ENCODE results near the gene RASGRF1.
"Not testable (repeated sequence)": the region's sequence is repeated elsewhere in the genome, so short reads cannot be mapped to it uniquely, and the experiment has no call there.

Gene RASGRF1

DNA sequence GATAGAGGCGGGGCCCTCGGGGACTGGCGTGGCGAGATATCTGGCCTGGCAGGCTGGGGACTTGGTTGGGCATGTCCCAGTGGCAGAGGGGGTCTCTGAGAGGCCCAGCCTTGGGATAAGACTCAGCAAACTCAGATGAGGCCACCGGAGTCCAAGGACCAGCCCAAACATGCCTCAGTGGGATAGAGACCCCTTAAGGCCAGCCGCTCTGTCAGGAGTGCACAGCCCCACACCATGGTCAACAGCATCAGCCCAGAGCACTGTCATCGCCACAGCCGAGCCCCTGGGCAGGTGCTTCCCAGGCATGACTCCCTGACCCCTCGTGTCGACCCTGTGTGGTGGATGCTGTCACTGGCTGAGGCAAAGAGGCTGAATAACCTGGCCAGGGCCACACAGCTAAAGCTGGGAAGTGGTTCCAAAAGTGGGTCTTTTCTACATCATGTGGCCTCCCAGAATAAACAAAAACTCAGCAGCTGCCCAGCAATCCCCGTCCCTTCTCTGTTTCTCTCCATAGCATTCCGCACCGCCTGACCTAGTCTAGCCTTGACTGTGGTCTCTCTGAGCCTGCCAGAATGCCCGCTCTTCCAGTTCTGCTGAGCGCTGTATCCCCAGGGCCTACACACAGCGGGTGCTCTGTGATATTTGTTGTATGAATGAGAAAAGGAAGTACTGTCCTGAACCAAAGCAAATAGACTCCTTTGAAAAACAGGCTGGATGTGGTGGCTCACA lies 160.9 kb downstream of the RASGRF1 start:
- no peak for DNase-seq

GRCh38 chr15:78928616-78929093 lies 161.9 kb downstream of the RASGRF1 start:
- DNase-seq, result no peak

DNA sequence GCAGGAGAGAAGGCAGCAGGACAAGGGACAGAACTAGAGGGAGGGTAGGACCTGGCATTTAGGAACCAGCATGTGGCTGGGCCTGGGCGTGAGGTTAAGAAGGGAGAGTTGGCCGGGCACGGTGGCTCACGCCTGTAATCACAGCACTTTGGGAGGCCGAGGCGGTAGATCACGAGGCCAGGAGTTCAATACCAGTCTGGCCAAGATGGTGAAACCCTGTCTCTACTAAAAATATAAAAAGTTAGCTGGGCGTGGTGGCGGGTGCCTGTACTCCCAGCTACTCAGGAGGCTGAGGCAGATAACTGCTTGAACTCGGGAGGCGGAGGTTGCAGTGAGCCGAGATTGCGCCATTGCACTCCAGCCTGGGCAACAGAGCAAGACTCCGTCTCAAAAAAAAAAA lies 162.4 kb downstream of the RASGRF1 start:
- not testable (repeated sequence) for DNase-seq

DNA sequence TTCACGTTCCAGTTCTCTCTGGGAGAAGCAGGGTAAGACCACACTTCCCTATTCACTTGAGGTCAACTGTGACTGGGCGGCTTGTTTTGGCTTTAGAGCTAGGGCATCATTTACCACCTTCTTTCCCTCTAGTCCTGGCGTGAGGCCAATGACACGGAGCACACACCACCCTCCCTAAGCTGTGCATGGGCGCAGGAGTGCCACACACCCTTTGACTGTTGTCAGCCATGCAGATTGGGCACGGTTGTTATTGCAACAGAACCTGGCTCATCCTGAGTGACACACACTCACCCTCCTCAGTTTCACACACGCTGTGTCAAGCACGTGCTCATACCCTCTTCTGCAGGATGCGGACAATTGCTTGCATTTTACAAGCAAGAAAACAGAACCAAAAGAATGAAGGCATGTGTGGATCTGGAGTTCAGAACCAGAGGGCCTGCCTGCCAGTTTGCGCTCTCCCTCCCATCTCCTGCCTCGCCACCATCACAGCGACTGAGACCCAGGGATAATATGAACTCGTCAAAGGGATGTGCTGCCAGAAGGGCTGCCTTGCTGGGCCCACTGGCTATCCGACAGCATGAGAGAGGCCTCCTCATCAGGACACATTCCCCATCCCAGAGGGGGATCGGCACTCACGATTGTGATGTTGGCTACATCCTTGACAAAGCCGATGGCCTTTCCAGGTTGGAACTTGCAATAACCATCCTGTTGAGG lies 163.3 kb downstream of the RASGRF1 start:
- DNase-seq, result no peak

GRCh38 chr15:78925956-78926743 lies 164.4 kb downstream of the RASGRF1 start:
- no peak for DNase-seq

- DNase-seq, result no peak
Measured at GRCh38 chr15:78925076-78925624, 165.4 kb downstream of the RASGRF1 start.

GRCh38 chr15:78923480-78924360 lies 166.9 kb downstream of the RASGRF1 start:
- DNase-seq, result no peak

- no peak for DNase-seq
Measured at GRCh38 chr15:78923015-78923414, 167.6 kb downstream of the RASGRF1 start.

DNA sequence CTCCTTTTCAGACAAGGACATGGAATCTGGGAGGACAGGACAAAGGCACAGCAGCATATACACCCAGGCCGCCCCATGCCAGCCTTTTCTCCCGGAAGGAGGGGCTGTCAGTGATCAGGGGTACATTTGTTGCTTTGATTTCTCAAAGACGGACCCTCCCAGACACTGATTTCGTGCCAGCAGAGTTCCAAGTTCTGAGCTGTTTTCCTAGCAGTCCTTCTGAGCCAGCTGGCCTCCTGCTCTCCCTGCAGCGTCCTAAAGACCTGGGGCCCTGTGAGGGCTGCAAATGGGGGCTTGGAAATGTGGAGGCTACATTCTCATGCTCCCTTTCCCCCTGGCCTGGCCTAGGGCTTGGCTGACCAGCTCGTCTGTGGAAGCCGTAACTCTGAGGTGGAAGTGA lies 168.1 kb downstream of the RASGRF1 start:
- DNase-seq, result no peak

- DNase-seq, result no peak
Measured at GRCh38 chr15:78921940-78922339, 168.6 kb downstream of the RASGRF1 start.

DNA sequence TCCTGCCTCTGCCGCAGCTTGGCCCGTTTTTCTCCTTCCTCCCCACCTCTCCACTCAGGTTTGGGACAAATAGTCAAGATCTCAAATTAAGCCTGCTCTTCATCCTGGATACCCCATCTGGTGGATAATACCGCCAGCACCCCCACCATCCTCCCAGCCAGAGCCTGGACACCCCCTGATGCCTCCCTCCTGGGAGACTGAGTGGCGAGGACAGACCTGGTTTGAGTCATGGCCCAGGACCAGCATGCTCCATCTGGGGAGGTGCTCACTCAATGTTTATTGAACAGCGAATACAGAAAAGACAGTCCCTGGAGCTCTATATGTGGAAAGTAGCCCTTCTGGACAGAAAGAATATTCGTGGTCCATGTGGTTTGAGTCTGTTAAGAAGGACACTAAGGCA lies 169.1 kb downstream of the RASGRF1 start:
- DNase-seq, result no peak

DNA sequence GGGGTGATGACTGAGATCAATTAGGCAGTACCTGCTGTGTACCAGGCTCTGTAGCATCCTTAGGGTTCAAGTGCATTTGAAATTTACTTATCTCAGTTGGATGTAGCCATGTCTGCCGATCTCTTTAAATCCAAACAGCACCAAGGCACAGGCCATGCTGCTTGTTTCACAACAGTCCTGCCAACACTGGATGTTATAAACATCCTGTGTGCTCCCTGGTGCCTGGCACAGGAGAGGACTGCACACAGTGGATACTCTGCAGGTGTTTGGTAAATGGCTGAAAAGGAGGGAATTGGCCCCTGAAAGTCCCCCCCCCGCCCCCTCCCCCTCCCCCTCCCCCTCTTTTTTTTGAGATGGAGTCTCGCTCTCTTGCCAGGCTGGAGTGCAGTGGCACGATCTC lies 172.7 kb downstream of the RASGRF1 start:
- DNase-seq, result no peak

- DNase-seq, result no peak
Measured at GRCh38 chr15:78916088-78916487, 174.5 kb downstream of the RASGRF1 start.

DNA sequence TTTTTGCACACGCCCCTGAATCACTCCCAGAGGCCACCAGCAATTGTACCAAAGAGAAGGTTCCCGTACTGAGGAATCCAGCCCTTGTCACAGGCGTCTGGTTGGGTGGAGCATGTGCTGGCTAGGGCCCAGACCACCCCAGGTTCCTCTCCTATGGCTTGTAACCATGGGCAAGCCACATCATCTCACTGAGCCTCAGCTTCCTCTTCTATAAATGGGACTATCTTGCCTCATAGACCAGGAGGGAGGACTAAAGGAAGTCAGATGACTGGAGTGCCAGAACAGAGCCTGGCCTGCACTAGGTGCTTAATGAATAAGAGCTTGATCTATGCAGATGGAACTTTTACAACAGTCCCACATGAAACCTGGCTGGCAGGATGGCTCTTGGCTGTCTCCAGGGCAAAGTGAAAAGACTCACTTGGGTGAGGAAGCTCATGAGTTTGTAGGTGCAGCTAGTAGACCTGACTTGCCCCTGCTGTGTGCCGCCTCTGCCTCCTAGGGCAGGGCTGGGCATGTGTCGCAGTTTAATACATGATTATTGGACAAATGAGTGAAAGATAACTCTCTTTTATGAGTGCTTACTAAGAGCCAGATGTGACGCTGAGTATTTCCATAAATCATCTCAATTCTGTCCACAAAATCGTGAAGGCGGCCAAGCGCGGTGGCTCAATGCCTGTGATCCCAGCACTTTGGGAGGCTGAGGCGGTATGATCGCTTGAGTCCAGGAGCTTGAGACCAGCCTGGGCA lies 175.1 kb downstream of the RASGRF1 start:
- no peak for DNase-seq

DNA sequence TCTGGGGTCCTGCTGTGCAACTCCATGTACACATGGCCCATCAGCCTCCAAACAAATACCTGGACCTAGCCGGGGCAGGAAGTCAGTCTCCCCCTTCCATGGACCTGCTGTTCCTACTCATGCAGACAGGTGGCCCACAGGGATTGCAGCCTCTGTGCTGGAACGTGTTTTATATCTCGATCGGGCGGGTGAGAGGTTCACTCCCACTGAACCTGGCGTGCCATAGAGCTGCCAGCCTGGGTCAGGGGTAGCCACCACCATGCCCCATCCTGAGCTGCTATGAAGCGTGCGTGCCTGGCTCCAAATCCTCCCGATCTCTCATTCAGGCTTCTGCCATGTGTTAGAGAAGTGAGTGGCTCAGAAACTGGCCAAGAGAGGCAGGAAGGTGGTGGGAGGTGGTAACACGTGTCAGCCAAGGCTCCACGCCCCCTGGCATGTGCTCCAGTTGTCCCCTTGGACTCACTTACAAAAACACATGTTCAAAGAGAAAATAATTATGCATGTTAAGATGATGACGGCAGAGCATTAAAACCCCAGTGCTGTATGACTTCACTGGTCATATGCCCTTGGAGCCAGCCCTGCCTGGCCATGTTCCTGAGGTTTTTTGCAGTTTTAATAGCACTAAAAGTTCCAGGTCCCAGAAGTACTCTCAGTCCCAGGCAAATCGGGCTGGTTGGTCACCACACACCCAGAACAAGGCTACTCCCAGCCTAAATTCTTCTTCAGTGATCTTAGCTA lies 176.4 kb downstream of the RASGRF1 start:
- DNase-seq, result no peak

DNA sequence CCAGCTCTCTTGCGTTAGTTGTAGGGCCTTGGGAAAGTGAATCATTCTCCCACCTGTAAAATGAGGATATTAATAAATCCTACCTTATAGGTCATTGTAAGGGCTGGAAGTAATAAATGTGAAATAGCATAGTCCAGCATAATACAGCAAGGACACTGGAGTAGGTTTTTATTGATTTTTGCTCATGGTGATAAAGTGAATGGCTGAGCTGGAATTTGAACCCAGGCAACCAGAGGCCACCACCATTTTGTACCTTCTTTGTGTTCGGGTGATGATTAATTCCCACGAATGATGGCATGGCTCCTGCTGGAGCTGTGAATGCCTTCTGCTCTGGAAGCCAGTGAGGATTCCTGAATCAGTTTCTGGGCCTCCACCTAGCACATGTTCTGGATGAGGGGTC lies 177.6 kb downstream of the RASGRF1 start:
- DNase-seq, result no peak

- no peak for DNase-seq
Measured at GRCh38 chr15:78912316-78912715, 178.3 kb downstream of the RASGRF1 start.

GRCh38 chr15:78910271-78910670 lies 180.3 kb downstream of the RASGRF1 start:
- DNase-seq, result no peak
